A673 (cell line): ENCODE data around the gene HNRNPUL1. TPM values are rescaled to one million over a fixed set of nuclear protein-coding genes. Genes with fewer than 3 reads are reported as not detected.
A peak's percentile ranks its signal among the peaks of the same experiment; 100 is the strongest.

ENCODE experiments used
- BruUV-seq: library from RNA; stranded (reverse); fragments of 400-500 nt; replicated peaks from 2 replicates; lab custom pipeline; 2021; lab: Mats Ljungman, UMichigan
- CTCF ChIA-PET: fragments of 300-600 bp; sonication (Branson Sonifier 250); formaldehyde crosslinking; loops from one replicate; lab custom pipeline; 2022; ENCODE audit warnings: antibody characterized with exemption; lab: Charles Lee
- POLR2A ChIA-PET: fragments of 300-600 bp; sonication (Branson Sonifier 250); formaldehyde crosslinking; loops from one replicate; lab custom pipeline; 2022; ENCODE audit warnings: antibody characterized with exemption; ENCODE audit not compliant: low non-redundant PET; lab: Charles Lee
- DNase-seq: peaks from one replicate; pipeline ENCODE4 v3.0.0-alpha.2; 2015; ENCODE audit warnings: low spot score
- H3K27ac ChIP-seq: fragments of 200-600 bp; sonication (generic); 2 replicates; pipeline ENCODE4 v1.5.1; 2016; ENCODE audit warnings: mixed run types, low read depth, mild to moderate bottlenecking, mixed read lengths, antibody characterized with exemption, low read length; ENCODE audit not compliant: poor library complexity, severe bottlenecking
- H3K27me3 ChIP-seq: fragments of 200-600 bp; sonication (generic); replicated peaks from 2 replicates; pipeline ENCODE4 v1.6.1; 2017; ENCODE audit warnings: mixed run types, low read depth, mild to moderate bottlenecking, mixed read lengths, antibody characterized with exemption, low read length; ENCODE audit not compliant: insufficient read depth, poor library complexity
- H3K36me3 ChIP-seq: fragments of 200-600 bp; sonication (generic); 2 replicates; pipeline ENCODE4 v1.6.1; 2016; ENCODE audit warnings: mixed run types, mild to moderate bottlenecking, mixed read lengths, antibody characterized with exemption, low read length; ENCODE audit not compliant: insufficient read depth, poor library complexity, severe bottlenecking
- H3K4me1 ChIP-seq: fragments of 200-600 bp; sonication (generic); 2 replicates; pipeline ENCODE4 v1.6.1; 2017; ENCODE audit warnings: mixed run types, mild to moderate bottlenecking, mixed read lengths, antibody characterized with exemption, low read length; ENCODE audit not compliant: insufficient read depth, poor library complexity, severe bottlenecking
- H3K4me3 ChIP-seq: fragments of 200-600 bp; sonication (generic); 2 replicates; pipeline ENCODE4 v1.5.1; 2016; ENCODE audit warnings: low read depth, mixed run types, mild to moderate bottlenecking, mixed read lengths, low read length; ENCODE audit not compliant: poor library complexity, severe bottlenecking
- H3K9me3 ChIP-seq: fragments of 200-600 bp; sonication (generic); 2 replicates; pipeline ENCODE4 v1.6.1; 2016; ENCODE audit warnings: mixed run types, low read depth, mild to moderate bottlenecking, mixed read lengths, antibody characterized with exemption, low read length; ENCODE audit not compliant: poor library complexity, severe bottlenecking
- CTCF ChIP-seq: fragments of 300-800, 200-600 bp; sonication (generic); conservative IDR thresholded peaks from 2 replicates; pipeline ENCODE4 v1.5.1; 2017; ENCODE audit warnings: low read depth, mild to moderate bottlenecking, antibody characterized with exemption, low read length, moderate library complexity, mixed read lengths
- EZH2 ChIP-seq: fragments of 200-600 bp; sonication (generic); IDR thresholded peaks from 2 replicates; pipeline ENCODE4 v1.6.1; 2017; ENCODE audit warnings: borderline replicate concordance, low read depth, mild to moderate bottlenecking, mixed read lengths, antibody characterized with exemption, low read length; ENCODE audit not compliant: poor library complexity, severe bottlenecking
- intact Hi-C: fragments of 100-400 bp; cut with micrococcal nuclease; formaldehyde crosslinking; loops from one replicate; pipeline ENCODE4 v1.10.0; 2022; ENCODE audit not compliant: unreplicated experiment
- total RNA-seq: library from RNA; stranded (reverse); gene quantifications from 2 replicates; pipeline ENCODE4 v1.2.3, GENCODE V29; 2021

HNRNPUL1 gene
- total RNA-seq, 1 experiment from 2014 or later, result 344 TPM

DNA sequence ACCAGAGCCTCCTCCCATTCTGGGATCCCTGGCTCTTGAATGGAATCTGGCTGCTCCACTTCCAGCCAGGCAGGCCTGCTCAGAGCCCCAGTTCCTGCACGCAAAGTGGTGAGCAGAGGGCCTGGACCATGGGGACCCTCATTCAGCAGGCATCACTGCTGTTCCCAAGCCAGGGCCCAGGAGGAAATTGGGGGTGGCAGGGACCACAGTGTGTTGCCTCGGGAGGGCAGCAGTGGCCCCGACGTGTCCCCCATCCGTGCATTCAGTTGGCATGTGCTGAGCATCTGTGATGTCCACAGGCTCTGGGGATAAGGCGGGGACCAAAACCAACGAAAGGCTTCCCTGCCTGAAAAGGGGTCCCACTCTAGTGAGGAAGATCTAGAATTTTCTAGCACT is 57.0 kb downstream of the HNRNPUL1 start:
- intact Hi-C loops, result no loop called here
- peaks cover 17% of the 10 kb centered on the region for H3K4me1 ChIP-seq
- BruUV-seq, result no TSS peak
- peaks cover 61% of the 10 kb centered on the region for H3K36me3 ChIP-seq
- no peaks in the 10 kb centered on the region for H3K9me3 ChIP-seq
- no peak overlapping the region for H3K4me3 ChIP-seq
- POLR2A ChIA-PET, result interaction anchor here (0.7 kb wide), 1 partner anchor 818 kb away, joined by 3 read pairs; no protein-coding TSS in a partner anchor
- H3K27ac ChIP-seq, result peak overlapping the region; percentile 33
- TF ChIP-seq CTCF (no peak), EZH2 (no peak)
- no peaks in the 10 kb centered on the region for H3K27me3 ChIP-seq
- CTCF ChIA-PET, result no interaction called here
- no peak for DNase-seq

DNA sequence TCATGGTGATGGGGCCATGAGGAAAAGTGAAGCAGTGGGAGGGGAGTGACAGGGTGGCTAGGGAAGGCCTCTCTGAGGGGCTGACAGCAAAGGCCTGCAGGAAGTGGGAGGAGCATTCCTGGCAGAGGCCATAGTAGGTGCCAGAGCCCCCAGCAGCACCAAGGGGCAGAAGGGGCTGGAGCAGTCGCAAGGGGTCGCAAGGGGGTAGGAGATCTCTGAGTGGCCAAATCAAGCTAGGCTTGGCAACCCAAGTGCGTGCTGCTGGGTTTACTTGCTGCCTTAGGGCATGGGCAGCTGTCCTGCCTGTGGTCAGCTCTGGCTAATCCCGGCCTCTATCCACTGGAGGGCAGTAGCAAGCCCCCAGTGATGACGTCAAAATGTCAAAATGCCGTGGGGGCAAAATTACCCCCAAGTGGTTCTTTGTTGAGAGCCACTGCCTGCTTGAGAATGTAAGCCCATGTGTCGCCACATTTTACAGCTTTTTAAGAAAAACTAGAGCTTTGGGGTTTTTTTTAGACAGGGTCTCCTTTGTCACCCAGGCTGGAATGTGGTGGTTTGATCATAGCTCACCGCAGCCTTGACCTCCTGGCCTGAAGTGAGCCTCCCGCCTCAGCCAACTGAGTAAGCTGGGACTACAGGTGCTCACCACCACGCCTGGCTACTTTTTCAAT is 57.6 kb downstream of the HNRNPUL1 start:
- no peak for DNase-seq

DNA sequence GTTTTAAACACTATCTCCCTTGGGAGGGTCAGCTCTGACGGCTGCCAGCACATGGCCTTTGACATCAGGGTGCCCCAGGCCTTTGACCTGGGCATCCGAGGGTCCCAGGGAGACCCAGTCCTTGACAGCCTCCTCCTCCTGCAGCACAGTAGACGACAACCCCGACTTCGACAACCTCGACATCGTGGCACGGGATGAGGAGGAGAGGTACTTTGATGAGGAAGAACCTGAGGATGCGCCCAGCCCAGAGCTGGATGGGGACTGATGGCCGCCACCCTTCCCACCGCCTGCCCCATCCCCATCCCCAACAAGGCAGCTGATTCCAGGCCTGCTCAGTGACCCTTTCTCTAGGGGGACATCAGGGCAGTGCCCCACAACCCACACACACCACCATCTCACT is 58.3 kb downstream of the HNRNPUL1 start:
- H3K27me3 ChIP-seq, result no peaks in the 10 kb centered on the region
- peaks cover 23% of the 10 kb centered on the region for H3K4me1 ChIP-seq
- no peak overlapping the region for H3K4me3 ChIP-seq
- no peak for DNase-seq
- intact Hi-C loops, result no loop called here
- BruUV-seq, result no TSS peak
- TF ChIP-seq CTCF, result no peak
- TF ChIP-seq EZH2, result no peak
- no peaks in the 10 kb centered on the region for H3K9me3 ChIP-seq
- POLR2A ChIA-PET, result no interaction called here
- H3K27ac ChIP-seq, result peak overlapping the region; percentile 75
- CTCF ChIA-PET, result no interaction called here
- H3K36me3 ChIP-seq, result peaks cover 49% of the 10 kb centered on the region

More for the DNA sequence above, 57.6 kb downstream of the HNRNPUL1 start:
- ChIA-PET POLR2A (interaction anchor here (0.7 kb wide), 1 partner anchor 819 kb away, joined by 3 read pairs; no protein-coding TSS in a partner anchor), CTCF (interaction anchor here (0.6 kb wide), 1 partner anchor 118 kb away, joined by 3 read pairs; no protein-coding TSS in a partner anchor)
- peaks cover 19% of the 10 kb centered on the region for H3K4me1 ChIP-seq
- H3K27ac ChIP-seq, result peak overlapping the region; percentile 22
- H3K36me3 ChIP-seq, result peaks cover 56% of the 10 kb centered on the region
- intact Hi-C loops, result no loop called here
- H3K4me3 ChIP-seq, result no peak overlapping the region
- H3K9me3 ChIP-seq, result no peaks in the 10 kb centered on the region
- no peaks in the 10 kb centered on the region for H3K27me3 ChIP-seq
- TF ChIP-seq CTCF, result peak; percentile 56
- no peak for TF ChIP-seq EZH2
- no TSS peak for BruUV-seq
